HG03378 (cell line): ENCODE results near the gene STX10.
"Not testable (repeated sequence)": the region's sequence is repeated elsewhere in the genome, so short reads cannot be mapped to it uniquely, and the experiment has no call there.

Experiments used
- ATAC-seq: cut with Tn5 transposase; IDR thresholded peaks from one replicate; pipeline ENCODE4 v1.9.1; 2021; ENCODE audit warnings: mild to moderate bottlenecking, moderate library complexity; ENCODE audit not compliant: unreplicated experiment

Gene STX10

GRCh38 chr19:13165162-13165997 is 15.2 kb upstream of the STX10 start:
- no peak for ATAC-seq

GRCh38 chr19:13164343-13165161 is 14.4 kb upstream of the STX10 start:
- ATAC-seq: no peak

GRCh38 chr19:13163609-13164342 is 13.6 kb upstream of the STX10 start:
- no peak for ATAC-seq

GRCh38 chr19:13162724-13163608 is 12.8 kb upstream of the STX10 start:
- ATAC-seq: peak; percentile 34

GRCh38 chr19:13160557-13160956 is 10.4 kb upstream of the STX10 start:
- ATAC-seq: no peak

- no peak for ATAC-seq
Observed at GRCh38 chr19:13159713-13160112, 9.5 kb upstream of the STX10 start.

GRCh38 chr19:13155472-13156359 is 5.5 kb upstream of the STX10 start:
- no peak for ATAC-seq

- ATAC-seq: no peak
Observed at GRCh38 chr19:13154911-13155471, 4.8 kb upstream of the STX10 start.

- ATAC-seq: no peak
Observed at GRCh38 chr19:13154241-13154778, 4.1 kb upstream of the STX10 start.

GRCh38 chr19:13153569-13154240 is 3.5 kb upstream of the STX10 start:
- ATAC-seq: no peak

- peak; percentile 34 for ATAC-seq
Observed at GRCh38 chr19:13152974-13153568, 2.9 kb upstream of the STX10 start.

- ATAC-seq: peak; percentile 9
Observed at GRCh38 chr19:13152356-13152973, 2.3 kb upstream of the STX10 start.

- ATAC-seq: peak; percentile 33
Observed at GRCh38 chr19:13151605-13152355, 1.6 kb upstream of the STX10 start.

- no peak for ATAC-seq
Observed at GRCh38 chr19:13150931-13151604, 893 bp upstream of the STX10 start.

GRCh38 chr19:13149628-13150186 is 468 bp downstream of the STX10 start:
- no peak for ATAC-seq

- not testable (repeated sequence) for ATAC-seq
Observed at GRCh38 chr19:13149173-13149627, 975 bp downstream of the STX10 start.
